H1 (cell line): Measurements from ENCODE around the gene AOAH. TPM values are rescaled to one million over a fixed set of nuclear protein-coding genes. Genes with fewer than 3 reads are reported as not detected.

Experiments
- CTCF ChIA-PET: fragments of 300-600 bp; sonication (Branson Sonifier 250); formaldehyde crosslinking; loops from one replicate; lab custom pipeline; 2021; ENCODE audit not compliant: partially characterized antibody; lab: Charles Lee
- POLR2A ChIA-PET: fragments of 300-600 bp; sonication (Branson Sonifier 250); formaldehyde crosslinking; loops from one replicate; lab custom pipeline; 2021; ENCODE audit warnings: inconsistent platforms; ENCODE audit not compliant: partially characterized antibody; lab: Charles Lee
- DNase-seq, 2 experiments: peaks; one replicate each; pipeline versions ENCODE4 v3.0.0 to v3.0.0-alpha.2; 2010 to 2022; ENCODE audit warnings: low spot score in 2 of 2, low read depth in 1 of 2, mixed read lengths in 1 of 2
- FAIRE-seq: peaks from 2 replicates; lab custom pipeline; 2011; peaks lifted over from hg19 to GRCh38; lab: Jason Lieb, UNC
- H2AFZ ChIP-seq: 2 replicates; pipeline ENCODE4 v1.8.1; 2012; ENCODE audit warnings: low read length, inconsistent platforms
- H2AK5ac ChIP-seq: 2 replicates; pipeline ENCODE4 v1.6.1; 2013; ENCODE audit warnings: low read depth, low read length
- H2BK120ac ChIP-seq: replicated peaks from 2 replicates; pipeline ENCODE3; 2013; ENCODE audit warnings: low read depth, low read length, inconsistent platforms
- H2BK12ac ChIP-seq: 2 replicates; pipeline ENCODE4 v1.6.1; 2013; ENCODE audit warnings: low read depth, low read length
- H2BK15ac ChIP-seq: 2 replicates; pipeline ENCODE4 v1.6.1; 2013; ENCODE audit warnings: low read length
- H2BK20ac ChIP-seq: 2 replicates; pipeline ENCODE4 v1.6.1; 2013; ENCODE audit warnings: low read length
- H2BK5ac ChIP-seq: 2 replicates; pipeline ENCODE4 v1.6.1; 2013; ENCODE audit warnings: low read depth, low read length
- H3K14ac ChIP-seq: 2 replicates; pipeline ENCODE4 v1.6.1; 2013; ENCODE audit warnings: inconsistent platforms; ENCODE audit not compliant: insufficient read length
- H3K18ac ChIP-seq: 2 replicates; pipeline ENCODE4 v1.6.1; 2013; ENCODE audit warnings: low read length; ENCODE audit errors: extremely low read depth
- H3K23ac ChIP-seq: 2 replicates; pipeline ENCODE4 v1.6.1; 2013; ENCODE audit warnings: inconsistent platforms; ENCODE audit not compliant: insufficient read length
- H3K23me2 ChIP-seq: 2 replicates; pipeline ENCODE4 v1.6.1; 2013; ENCODE audit warnings: low read depth, low read length
- H3K27ac ChIP-seq: 2 replicates; pipeline ENCODE4 v1.6.1; 2011; ENCODE audit warnings: low read depth, low read length, inconsistent platforms
- H3K27me3 ChIP-seq, 4 experiments: replicated peaks in 1 of 4; 1 replicate in 1 of 4; 2 replicates in 3 of 4; pipeline versions ENCODE4 v1.6.1 to v1.8.1; 2011 to 2013; ENCODE audit warnings: low read length in 3 of 4, mild to moderate bottlenecking in 3 of 4, inconsistent platforms in 2 of 4, mixed read lengths in 2 of 4, moderate library complexity in 1 of 4; ENCODE audit not compliant: control insufficient read depth in 3 of 4, insufficient read depth in 3 of 4; ENCODE audit errors: extremely low read depth in 1 of 4
- H3K36me3 ChIP-seq, 4 experiments: 2 replicates each; pipeline versions ENCODE4 v1.6.1 to v1.8.1; 2011 to 2013; ENCODE audit warnings: mild to moderate bottlenecking in 4 of 4, low read length in 3 of 4, moderate library complexity in 2 of 4, control low read depth in 1 of 4, inconsistent platforms in 1 of 4; ENCODE audit not compliant: insufficient read depth in 4 of 4, control insufficient read depth in 2 of 4
- H3K4ac ChIP-seq: replicated peaks from 2 replicates; pipeline ENCODE3; 2013; ENCODE audit warnings: low read length, low read depth, mixed read lengths, inconsistent platforms; ENCODE audit not compliant: insufficient read length
- H3K4me1 ChIP-seq, 4 experiments: replicated peaks in 1 of 4; 1 replicate in 1 of 4; 2 replicates in 3 of 4; pipeline versions ENCODE4 v1.6.1 to v1.8.1; 2011 to 2013; ENCODE audit warnings: low read length in 3 of 4, inconsistent platforms in 2 of 4, mixed read lengths in 1 of 4; ENCODE audit not compliant: insufficient read depth in 4 of 4, control insufficient read depth in 3 of 4
- H3K4me2 ChIP-seq, 2 experiments: 2 replicates each; pipeline versions ENCODE4 v1.6.1 to v1.8.1; 2011 to 2013; ENCODE audit warnings: low read depth in 2 of 2, low read length in 2 of 2, control low read depth in 1 of 2, inconsistent platforms in 1 of 2, mild to moderate bottlenecking in 1 of 2; ENCODE audit not compliant: insufficient read depth in 1 of 2
- H3K4me3 ChIP-seq, 4 experiments: fragments of 200-600, 300-600 bp in 1 of 4; sonication (generic), shearing (Covaris generic), sonication (Bioruptor Twin) in 1 of 4; 2 replicates each; pipeline versions ENCODE4 v1.5.1 to v1.8.1; 2011 to 2016; ENCODE audit warnings: low read length in 4 of 4, low read depth in 3 of 4, control low read depth in 2 of 4, inconsistent platforms in 2 of 4, mild to moderate bottlenecking in 2 of 4, mixed read lengths in 1 of 4, moderate library complexity in 1 of 4; ENCODE audit not compliant: insufficient read depth in 2 of 4; ENCODE audit errors: extremely low read depth in 1 of 4
- H3K56ac ChIP-seq: replicated peaks from 2 replicates; pipeline ENCODE3; 2013; ENCODE audit warnings: low read depth, mild to moderate bottlenecking, mixed read lengths, low read length, inconsistent platforms; ENCODE audit not compliant: insufficient read length
- H3K79me1 ChIP-seq: 2 replicates; pipeline ENCODE4 v1.6.1; 2013; ENCODE audit warnings: low read depth, low read length, control low read depth
- H3K79me2 ChIP-seq, 2 experiments: 2 replicates each; pipeline versions ENCODE4 v1.6.1 to v1.8.1; 2012 to 2013; ENCODE audit warnings: low read length in 2 of 2, mild to moderate bottlenecking in 2 of 2, inconsistent platforms in 1 of 2; ENCODE audit not compliant: insufficient read depth in 2 of 2, control insufficient read depth in 1 of 2
- H3K9ac ChIP-seq, 4 experiments: replicated peaks in 1 of 4; 1 replicate in 1 of 4; 2 replicates in 3 of 4; pipeline versions ENCODE4 v1.6.1 to v1.8.1; 2011 to 2013; ENCODE audit warnings: low read depth in 3 of 4, low read length in 3 of 4, control low read depth in 2 of 4, mild to moderate bottlenecking in 2 of 4, moderate library complexity in 2 of 4, inconsistent platforms in 1 of 4; ENCODE audit errors: extremely low read depth in 1 of 4
- H3K9me3 ChIP-seq, 2 experiments: 2 replicates each; pipeline versions ENCODE4 v1.6.1 to v1.8.1; 2012 to 2013; ENCODE audit warnings: mild to moderate bottlenecking in 2 of 2, moderate library complexity in 2 of 2, control low read depth in 1 of 2, inconsistent platforms in 1 of 2, low read depth in 1 of 2, low read length in 1 of 2, mixed read lengths in 1 of 2; ENCODE audit not compliant: insufficient read depth in 2 of 2
- H4K20me1 ChIP-seq, 2 experiments: replicated peaks in 1 of 2; 2 replicates each; pipeline versions ENCODE3 to v1.8.1; 2011 to 2013; ENCODE audit warnings: inconsistent platforms in 2 of 2, low read length in 2 of 2, mild to moderate bottlenecking in 1 of 2; ENCODE audit not compliant: insufficient read depth in 2 of 2, control insufficient read depth in 1 of 2
- H4K5ac ChIP-seq: 2 replicates; pipeline ENCODE4 v1.6.1; 2013; ENCODE audit warnings: low read length, low read depth, mixed read lengths, inconsistent platforms; ENCODE audit not compliant: insufficient read length
- H4K8ac ChIP-seq: 2 replicates; pipeline ENCODE4 v1.8.0; 2013; ENCODE audit warnings: mild to moderate bottlenecking, moderate library complexity, low read length, inconsistent platforms; ENCODE audit not compliant: insufficient read depth; ENCODE audit errors: extremely low read depth
- H4K91ac ChIP-seq: replicated peaks from 2 replicates; pipeline ENCODE3; 2013; ENCODE audit warnings: low read length, mixed read lengths, inconsistent platforms; ENCODE audit not compliant: insufficient read length
- NANOG ChIP-seq: IDR thresholded peaks from 2 replicates; pipeline ENCODE4 v1.6.1; 2011; ENCODE audit warnings: low read length, low read depth, mild to moderate bottlenecking, inconsistent platforms; ENCODE audit not compliant: insufficient read depth, poor library complexity, severe bottlenecking
- WGBS, 2 experiments: shearing (Covaris generic) in 1 of 2; methylation state at CpG; one replicate each; pipeline versions ENCODE4 v1.1.6 to v1.1.7; 2013 to 2015; ENCODE audit warnings: low lambda C conversion rate in 2 of 2, mixed read lengths in 2 of 2, inconsistent platforms in 1 of 2, low coverage in 1 of 2, missing lambda C conversion rate in 1 of 2; ENCODE audit not compliant: insufficient replicate concordance in 2 of 2, insufficient coverage in 1 of 2, insufficient read length in 1 of 2; ENCODE audit errors: extremely low coverage in 1 of 2, missing lambda C conversion rate in 1 of 2; 5-methylcytosine and 5-hydroxymethylcytosine counted together
- polyA plus RNA-seq, 7 experiments: library from polyadenylated mRNA; depleted of rRNA in 3 of 7; stranded (reverse) in 5 of 7; unstranded in 2 of 7; fragments of >200 nt in 5 of 7; fragments of 200-250 nt in 2 of 7; gene quantifications; 1 replicate in 5 of 7; 2 replicates in 1 of 7; 4 replicates in 1 of 7; pipeline versions ENCODE4 v1.2.1 to v1.2.3, GENCODE V29; 2011 to 2013; ENCODE audit warnings: missing spikeins in 2 of 7, mixed read lengths in 2 of 7
- total RNA-seq: library from RNA; stranded (reverse); fragmentation: NEBNext Ultra II Directional; extraction: Animal tissue kit (Norgen Biotek cat#: 25700); gene quantifications from 2 replicates; pipeline ENCODE4 v1.2.1, GENCODE V29; 2021

AOAH gene
- total and polyA plus RNA-seq, 2 of the 8 experiments (the other 6 are each of a cell fraction or from before 2014, with no cell fraction given), result 0.08 TPM; not detected in 1

DNA sequence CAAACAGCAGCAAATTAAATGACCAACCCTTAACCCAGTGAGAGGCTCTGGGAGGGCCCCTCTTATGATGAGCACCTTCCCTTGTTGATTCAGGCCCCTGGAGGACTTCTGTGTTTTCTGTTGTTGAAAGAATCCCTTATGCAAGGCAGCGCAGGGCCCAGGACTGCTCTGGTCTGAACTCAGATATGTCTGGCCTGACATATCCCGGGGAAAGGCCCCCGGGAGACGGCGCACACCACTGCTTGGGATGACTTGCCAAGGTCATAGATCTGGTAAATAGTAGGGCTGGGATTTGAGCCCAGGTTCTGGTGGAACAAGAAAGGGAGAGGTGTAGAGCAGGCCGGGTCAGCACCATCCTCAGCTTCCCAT, 124.0 kb downstream of the AOAH start:
- H3K4me2 ChIP-seq, result no peak overlapping the region
- POLR2A ChIA-PET, result no interaction called here
- H2BK12ac ChIP-seq, result no peak overlapping the region
- H2BK20ac ChIP-seq, result no peak overlapping the region
- H3K23ac ChIP-seq, result no peak overlapping the region
- H3K4me3 ChIP-seq, result no peak overlapping the region
- 97% methylated on average over 6 of the region's 6 CpGs; no CpG with 5 or more reads in 1 of the 2 experiments for WGBS, 2 experiments
- H3K27me3 ChIP-seq, result no peaks in the 10 kb centered on the region
- H4K20me1 ChIP-seq, result no peaks in the 10 kb centered on the region
- no peak overlapping the region for H4K8ac ChIP-seq
- no peaks in the 10 kb centered on the region for H3K23me2 ChIP-seq
- no peak overlapping the region for H3K18ac ChIP-seq
- H2BK15ac ChIP-seq, result no peak overlapping the region
- no peak overlapping the region for H2BK120ac ChIP-seq
- no peak overlapping the region for H3K14ac ChIP-seq
- no peak for FAIRE-seq
- no peak overlapping the region for H2AK5ac ChIP-seq
- H3K9me3 ChIP-seq, result no peaks in the 10 kb centered on the region
- H3K56ac ChIP-seq, result no peak overlapping the region
- no peak for TF ChIP-seq NANOG
- no peaks in the 10 kb centered on the region for H3K79me1 ChIP-seq
- no peak for DNase-seq
- H3K4ac ChIP-seq, result no peak overlapping the region
- no peak overlapping the region for H4K91ac ChIP-seq
- H3K36me3 ChIP-seq, result no peaks in the 10 kb centered on the region
- no peak overlapping the region for H3K9ac ChIP-seq
- no peak overlapping the region for H3K27ac ChIP-seq
- no peak overlapping the region for H4K5ac ChIP-seq
- CTCF ChIA-PET, result no interaction called here
- no peak overlapping the region for H2BK5ac ChIP-seq
- H3K79me2 ChIP-seq, result no peaks in the 10 kb centered on the region
- no peak overlapping the region for H2AFZ ChIP-seq
- no peaks in the 10 kb centered on the region for H3K4me1 ChIP-seq
